ENCODE data around the gene DHRS7B.

DHRS7B gene, protein sequence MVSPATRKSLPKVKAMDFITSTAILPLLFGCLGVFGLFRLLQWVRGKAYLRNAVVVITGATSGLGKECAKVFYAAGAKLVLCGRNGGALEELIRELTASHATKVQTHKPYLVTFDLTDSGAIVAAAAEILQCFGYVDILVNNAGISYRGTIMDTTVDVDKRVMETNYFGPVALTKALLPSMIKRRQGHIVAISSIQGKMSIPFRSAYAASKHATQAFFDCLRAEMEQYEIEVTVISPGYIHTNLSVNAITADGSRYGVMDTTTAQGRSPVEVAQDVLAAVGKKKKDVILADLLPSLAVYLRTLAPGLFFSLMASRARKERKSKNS

DNA sequence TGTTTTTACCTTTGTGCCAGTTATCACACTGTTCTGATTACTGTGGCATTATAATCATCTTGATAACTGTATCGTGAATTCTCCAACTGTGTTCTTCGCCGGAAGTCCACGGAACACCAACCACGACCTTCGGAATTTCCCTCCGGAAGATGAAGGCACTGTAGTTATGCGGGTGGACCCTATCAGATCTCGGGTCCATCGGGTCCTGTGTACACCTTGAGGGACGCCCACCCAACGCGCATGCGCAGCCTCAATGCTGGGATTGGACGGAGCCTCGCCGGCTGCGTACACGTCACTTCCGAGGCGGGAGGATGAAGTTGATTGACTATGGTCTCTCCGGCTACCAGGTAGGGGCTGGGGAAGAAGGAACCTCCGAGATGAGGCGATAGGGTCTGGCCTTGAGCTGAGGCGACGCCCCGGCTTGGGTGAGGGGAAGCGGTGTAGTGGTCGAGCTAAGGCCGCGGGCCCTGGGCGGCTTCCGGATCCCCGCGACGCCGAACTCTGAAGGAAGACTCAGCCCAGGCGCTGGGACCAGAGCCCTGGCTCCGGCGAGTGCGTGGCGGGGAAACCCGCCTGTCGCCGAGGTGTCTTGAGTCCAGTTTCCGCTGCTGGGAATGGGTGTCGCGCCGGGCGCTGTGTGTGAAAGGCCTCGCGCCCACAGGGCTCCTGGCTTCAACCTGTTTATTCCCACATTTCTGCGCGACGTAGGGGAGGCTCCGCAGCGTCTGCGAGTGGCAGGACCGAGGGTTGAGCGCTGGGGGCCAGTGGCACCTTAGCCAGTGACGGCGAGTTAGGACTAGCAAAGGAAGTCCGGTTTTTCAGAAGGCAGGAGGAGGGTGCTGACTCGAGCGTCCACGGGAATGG is at the start of gene DHRS7B:
Gene DHRS7B, plus strand, starts transcription at position 320 of the 864 bp plus-strand sequence. Its CDS starts 8 bp downstream, at position 328.
- TF ChIP-seq GATA2 (IDR thresholded peaks at IDR 0.05; ENCODE audit: low read depth, low read length), result peak; percentile 82
- TF ChIP-seq GATA3 (IDR thresholded peaks at IDR 0.05; ENCODE audit: low read depth, low read length), result no peak

DNA sequence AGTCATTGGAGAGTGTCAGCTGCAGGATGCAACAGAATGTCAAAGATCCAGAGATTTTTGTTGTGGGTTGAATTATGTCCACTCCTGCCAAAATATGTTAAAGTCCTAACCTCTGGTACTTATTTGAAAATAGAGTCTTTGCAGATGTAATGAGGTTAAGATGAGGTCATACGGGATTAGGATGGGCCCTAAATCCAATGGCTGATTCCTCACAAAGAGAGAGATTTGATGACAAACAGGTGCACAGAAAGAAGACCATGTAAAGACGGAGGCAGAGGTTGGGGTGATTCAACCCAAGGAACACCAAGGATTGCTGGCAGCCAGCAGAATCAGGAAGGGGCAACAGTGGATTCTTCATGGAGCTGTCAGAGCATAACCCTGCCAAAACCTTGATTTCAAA is 49.5 kb upstream of the DHRS7B start:
- TF ChIP-seq GATA3 (IDR thresholded peaks at IDR 0.05; ENCODE audit: low read depth, low read length), result no peak
- no peak for TF ChIP-seq GATA2 (IDR thresholded peaks at IDR 0.05; ENCODE audit: low read depth, low read length)

DNA sequence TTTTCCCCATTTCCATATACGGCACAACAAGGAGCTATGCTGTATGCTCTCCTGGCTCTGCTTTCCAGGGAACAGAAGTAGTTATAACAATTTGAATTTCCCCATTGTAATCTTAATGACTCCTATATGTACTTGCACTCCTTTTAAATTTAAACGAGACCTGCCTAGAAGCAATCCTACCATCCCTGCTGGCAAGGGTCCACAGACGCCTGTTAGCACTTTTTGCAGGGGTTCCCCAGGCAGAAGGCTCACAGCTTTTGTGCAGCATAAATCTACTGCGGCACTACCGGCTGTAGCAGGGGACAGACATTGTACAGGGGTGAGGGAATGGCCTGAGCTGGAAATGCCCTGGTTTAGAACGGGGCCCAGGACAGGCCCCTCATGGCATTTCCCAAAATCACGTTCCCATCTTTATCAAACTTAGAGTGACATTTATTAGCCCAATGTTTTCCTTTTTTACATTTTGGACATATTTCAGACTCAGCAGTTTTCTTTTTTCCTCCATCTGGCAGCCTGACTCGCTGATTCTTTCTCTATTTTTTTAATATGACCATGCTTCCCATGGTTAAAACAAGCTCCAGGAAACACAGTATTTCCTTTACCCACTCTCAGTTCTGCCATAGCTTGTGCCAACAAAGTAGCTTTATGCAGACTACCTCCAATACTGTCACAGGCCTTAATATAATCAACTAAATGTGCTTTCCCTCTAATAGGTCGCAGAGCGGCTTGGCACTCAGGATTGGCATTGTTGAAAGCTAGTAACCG is 48.6 kb upstream of the DHRS7B start:
- no peak for TF ChIP-seq GATA2 (IDR thresholded peaks at IDR 0.05; ENCODE audit: low read depth, low read length)

DNA sequence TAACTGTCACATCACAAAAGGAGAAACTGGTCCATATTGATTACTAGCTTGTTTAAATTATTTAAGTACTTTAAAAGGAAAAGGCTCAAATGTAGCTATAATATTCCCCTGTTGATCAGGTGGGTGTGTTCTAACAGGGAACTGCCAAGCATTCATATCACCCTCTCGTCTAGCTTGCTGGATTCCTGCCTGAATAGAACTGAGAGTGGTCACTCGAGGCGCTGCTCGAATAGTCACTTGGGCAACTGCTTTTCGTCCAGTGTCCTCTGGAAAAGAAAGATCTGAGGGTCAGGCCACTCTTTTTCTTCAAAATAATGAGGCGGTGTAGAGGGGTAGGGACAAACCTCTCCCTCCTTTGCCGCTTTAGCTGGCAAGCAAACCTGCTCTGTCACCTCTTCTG is 47.6 kb upstream of the DHRS7B start:
- TF ChIP-seq GATA3 (IDR thresholded peaks at IDR 0.05; ENCODE audit: low read depth, low read length), result no peak
- no peak for TF ChIP-seq GATA2 (IDR thresholded peaks at IDR 0.05; ENCODE audit: low read depth, low read length)

DNA sequence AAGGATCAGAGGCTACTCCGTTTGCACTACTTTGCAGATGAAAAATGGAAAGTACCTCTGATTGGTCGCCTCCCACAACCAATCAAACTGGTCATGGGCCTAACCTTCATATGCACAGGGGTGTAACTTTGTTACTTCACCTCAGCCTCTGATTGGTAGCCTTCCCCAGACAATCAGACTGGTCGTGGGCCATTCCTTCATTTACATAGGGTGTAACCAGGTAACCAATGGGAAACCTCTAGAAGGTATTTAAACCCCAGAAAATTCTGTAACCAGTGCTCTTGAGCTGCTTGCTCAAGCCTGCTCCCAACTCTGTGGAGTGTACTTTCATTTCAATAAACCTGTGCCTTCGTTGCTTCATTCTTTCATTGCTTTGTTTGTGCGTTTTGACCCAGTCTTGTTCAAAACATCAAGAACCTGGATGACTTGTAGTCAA is 44.7 kb upstream of the DHRS7B start:
- TF ChIP-seq GATA2 (IDR thresholded peaks at IDR 0.05; ENCODE audit: low read depth, low read length) (no peak), GATA3 (IDR thresholded peaks at IDR 0.05; ENCODE audit: low read depth, low read length) (no peak)

DNA sequence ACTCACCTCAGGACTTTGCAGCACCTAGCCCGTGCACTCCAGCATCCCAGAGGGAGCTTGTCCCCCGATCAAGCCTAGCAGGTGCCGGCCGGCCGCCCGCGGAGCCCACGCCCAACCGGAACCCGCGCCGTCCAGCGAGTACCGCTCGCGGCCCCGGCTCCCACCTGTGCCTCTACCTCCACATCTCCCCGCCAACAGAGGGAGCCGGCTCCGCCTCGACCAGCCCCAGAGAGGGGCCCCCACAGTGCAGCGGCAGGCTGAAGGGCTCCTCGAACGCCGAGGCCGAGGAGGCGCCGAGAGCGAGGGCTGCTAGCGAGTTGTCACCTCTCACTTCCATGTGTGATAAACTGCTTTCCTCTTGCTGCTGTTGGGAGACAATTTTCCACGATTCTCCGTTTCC is 41.1 kb upstream of the DHRS7B start:
- no peak for TF ChIP-seq GATA2 (IDR thresholded peaks at IDR 0.05; ENCODE audit: low read depth, low read length)
- TF ChIP-seq GATA3 (IDR thresholded peaks at IDR 0.05; ENCODE audit: low read depth, low read length), result no peak

DNA sequence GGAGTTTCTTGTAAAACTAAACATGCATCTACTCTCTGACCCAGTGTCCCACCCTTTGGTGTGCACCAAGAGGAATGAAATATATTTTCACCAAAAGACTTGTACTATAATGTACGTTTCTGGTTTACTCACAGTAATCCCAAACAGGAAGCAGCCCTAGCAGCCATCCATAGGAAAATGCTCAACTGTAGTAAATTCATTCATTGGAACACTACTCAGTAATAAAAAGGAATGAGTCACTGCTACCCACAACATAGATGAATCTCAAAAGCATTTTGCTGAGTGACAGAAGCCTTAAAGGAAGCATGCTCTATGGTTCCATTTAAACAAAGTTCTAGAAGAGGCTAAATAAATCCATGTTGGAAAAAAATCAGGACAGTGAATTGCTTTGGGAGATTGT is 37.6 kb upstream of the DHRS7B start:
- TF ChIP-seq GATA2 (IDR thresholded peaks at IDR 0.05; ENCODE audit: low read depth, low read length) (no peak), GATA3 (IDR thresholded peaks at IDR 0.05; ENCODE audit: low read depth, low read length) (no peak)

DNA sequence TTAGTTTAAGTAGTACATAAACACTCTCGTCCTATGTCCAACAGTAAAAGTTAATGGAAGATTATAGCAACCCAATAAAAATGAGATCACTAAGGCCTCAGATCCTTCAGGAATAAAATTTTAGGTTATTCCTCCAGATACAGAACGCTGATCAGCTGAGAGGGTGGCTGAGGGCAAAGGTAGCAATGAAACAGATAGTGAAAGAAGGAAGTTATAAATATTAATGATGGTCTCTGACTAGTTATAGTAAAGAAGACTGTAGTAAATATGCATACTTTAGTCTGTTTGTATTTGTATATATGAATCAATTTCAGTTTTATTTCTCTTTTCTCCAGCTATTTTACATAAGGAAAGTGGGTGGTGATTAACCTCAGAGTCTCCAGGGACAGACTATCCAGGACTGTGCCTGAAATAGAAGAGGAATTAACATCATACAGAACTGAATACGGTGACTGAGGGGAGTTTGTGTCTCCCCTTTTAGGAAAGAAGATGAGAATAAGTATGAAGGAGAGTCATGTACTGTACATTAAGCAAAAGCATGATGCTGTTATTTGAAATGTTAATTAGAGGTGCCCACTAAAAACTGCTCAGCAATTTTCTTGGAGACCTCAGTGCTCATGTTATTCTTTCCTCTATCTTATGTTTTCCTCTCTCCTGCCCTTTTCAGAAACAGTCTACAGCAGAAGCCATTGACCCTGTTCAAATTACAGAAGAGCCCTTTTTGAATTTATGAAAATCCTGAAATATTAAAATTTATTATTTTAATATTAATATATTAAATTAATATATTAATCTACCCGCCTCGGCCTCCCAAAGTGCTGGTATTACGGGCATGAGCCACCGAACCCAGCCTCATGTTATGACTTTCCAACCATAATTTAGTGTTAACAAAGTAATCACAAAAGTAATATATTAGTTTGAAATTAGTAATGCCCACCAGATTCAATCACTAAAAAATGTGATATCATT is 36.5 kb upstream of the DHRS7B start:
- TF ChIP-seq GATA2 (IDR thresholded peaks at IDR 0.05; ENCODE audit: low read depth, low read length), result no peak
- TF ChIP-seq GATA3 (IDR thresholded peaks at IDR 0.05; ENCODE audit: low read depth, low read length), result no peak

DNA sequence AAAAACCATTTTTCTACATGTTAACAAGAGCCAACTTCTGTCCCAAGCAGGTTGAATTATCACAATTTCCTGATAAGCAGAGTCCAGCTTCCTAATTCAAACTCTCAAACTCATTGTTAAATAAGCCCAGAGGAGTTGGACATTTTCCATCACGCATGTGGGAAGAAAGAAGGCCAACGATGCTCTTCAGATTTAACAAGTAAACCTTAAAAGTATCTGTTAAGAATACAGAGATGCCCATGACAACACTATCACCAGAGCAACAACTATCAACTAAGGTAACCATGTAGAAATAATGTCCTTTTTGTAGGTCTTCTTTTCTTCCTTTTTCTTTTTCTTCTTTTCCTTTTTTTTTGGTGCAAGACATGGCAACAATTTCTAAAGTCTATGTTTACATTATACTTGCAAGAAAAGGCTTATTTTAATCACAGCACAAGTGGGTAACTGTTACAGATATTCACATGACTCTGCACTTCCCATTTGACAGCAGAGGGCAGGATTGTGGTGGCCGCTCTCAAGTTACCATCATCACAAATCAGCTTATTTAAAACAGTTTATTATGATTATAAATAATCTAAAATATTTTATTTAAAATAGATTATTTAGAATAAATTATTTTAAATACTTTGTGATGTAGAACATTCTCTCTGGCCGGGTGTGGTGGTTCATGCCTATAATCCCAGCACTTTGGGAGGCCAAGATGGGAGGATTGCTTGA is 35.7 kb upstream of the DHRS7B start:
- no peak for TF ChIP-seq GATA3 (IDR thresholded peaks at IDR 0.05; ENCODE audit: low read depth, low read length)
- no peak for TF ChIP-seq GATA2 (IDR thresholded peaks at IDR 0.05; ENCODE audit: low read depth, low read length)

DNA sequence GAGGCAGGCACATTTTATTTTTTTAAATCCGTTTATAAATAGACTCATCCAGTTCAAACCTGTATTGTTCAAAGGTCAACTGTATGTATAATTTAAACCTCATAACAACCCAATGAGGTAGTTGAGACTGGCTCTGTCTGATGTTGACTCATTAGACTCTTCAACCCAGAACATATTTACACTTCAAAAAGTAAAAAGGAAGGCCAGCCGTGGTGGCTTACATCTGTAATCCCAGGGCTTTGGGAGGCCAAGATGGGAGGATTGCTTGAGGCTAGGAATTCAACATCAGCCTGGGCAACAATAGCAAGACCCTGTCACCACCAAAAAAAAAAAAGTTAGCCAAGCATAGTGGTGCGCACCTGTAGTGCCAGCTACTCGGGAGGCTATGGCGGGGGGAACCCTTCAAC is 32.5 kb upstream of the DHRS7B start:
- no peak for TF ChIP-seq GATA3 (IDR thresholded peaks at IDR 0.05; ENCODE audit: low read depth, low read length)
- TF ChIP-seq GATA2 (IDR thresholded peaks at IDR 0.05; ENCODE audit: low read depth, low read length), result no peak

DNA sequence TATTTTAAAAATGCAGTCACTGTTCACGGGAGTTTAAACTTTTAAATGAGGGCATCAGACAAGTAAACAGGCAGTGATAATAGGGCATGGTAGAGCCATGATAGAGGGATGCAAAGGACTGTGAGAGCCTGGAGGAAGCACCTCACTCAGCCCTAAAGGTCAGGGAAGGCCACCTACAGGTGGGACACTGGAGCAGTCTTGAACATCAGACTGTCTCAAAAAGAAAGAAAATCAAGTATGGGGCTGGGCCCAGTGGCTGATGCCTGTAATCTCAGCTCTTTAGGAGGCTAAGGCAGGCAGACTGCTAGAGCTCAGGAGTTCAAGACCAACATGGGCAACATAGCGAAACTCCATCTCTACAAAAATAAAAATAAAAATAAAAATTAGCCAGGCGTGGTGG is 31.0 kb upstream of the DHRS7B start:
- TF ChIP-seq GATA2 (IDR thresholded peaks at IDR 0.05; ENCODE audit: low read depth, low read length) (no peak), GATA3 (IDR thresholded peaks at IDR 0.05; ENCODE audit: low read depth, low read length) (no peak)

DNA sequence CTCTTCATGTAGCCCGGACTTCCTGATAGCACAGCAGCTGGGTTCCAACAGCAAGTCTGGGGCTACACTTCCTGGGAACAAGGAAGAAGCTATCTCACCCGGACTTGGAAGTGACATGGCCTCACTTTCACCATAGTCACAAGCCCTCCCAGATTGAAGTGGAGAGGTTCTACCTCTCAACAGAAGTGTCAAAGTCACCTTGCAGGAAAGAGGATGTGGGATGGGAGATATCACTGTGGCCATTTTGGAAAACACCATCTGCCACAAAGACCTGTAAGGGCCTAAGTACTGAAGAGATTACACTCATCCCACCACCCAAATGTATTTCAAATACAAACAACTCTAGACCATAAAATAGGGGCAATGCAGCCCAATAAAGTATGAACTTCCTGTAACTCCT is 29.9 kb upstream of the DHRS7B start:
- TF ChIP-seq GATA3 (IDR thresholded peaks at IDR 0.05; ENCODE audit: low read depth, low read length) (no peak), GATA2 (IDR thresholded peaks at IDR 0.05; ENCODE audit: low read depth, low read length) (no peak)

Data from SH-SY5Y (cell line).